ENCODE data around the gene CLEC18A.

DNA sequence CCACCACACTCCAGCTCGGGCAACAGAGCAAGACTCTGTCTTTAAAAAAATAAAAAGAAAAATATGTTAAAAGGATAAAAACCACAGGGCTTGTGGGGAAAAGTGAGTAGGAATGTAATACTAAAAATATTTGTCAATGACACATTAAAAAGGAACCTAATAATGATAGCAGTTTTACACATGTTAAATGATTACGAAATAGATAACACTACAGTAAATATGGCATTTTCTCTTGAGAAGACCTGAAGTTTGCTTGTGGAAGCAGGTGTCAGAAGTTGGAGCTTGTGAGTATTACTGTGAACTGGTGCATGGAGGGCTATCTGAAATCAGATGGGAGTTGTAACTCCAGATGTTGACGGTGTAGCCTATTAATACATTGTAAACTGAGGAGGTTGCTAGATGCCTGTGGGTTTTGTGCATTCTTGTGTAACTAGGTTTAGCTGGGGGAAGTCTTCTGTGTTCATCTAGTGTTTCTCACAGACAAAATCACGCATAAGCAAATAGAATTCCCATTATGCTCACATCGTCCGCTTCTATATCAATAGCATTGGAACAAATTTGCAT is 44.2 kb upstream of the CLEC18A start:
- no peak for TF ChIP-seq EP300 (IDR thresholded peaks at IDR 0.05)
- TF ChIP-seq JUN (IDR thresholded peaks at IDR 0.05): no peak
- TF ChIP-seq, protein P1, sequence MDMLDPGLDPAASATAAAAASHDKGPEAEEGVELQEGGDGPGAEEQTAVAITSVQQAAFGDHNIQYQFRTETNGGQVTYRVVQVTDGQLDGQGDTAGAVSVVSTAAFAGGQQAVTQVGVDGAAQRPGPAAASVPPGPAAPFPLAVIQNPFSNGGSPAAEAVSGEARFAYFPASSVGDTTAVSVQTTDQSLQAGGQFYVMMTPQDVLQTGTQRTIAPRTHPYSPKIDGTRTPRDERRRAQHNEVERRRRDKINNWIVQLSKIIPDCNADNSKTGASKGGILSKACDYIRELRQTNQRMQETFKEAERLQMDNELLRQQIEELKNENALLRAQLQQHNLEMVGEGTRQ (IDR thresholded peaks at IDR 0.05): no peak
- TF ChIP-seq CBX8 (IDR thresholded peaks at IDR 0.05): no peak
- TF ChIP-seq, protein P2, sequence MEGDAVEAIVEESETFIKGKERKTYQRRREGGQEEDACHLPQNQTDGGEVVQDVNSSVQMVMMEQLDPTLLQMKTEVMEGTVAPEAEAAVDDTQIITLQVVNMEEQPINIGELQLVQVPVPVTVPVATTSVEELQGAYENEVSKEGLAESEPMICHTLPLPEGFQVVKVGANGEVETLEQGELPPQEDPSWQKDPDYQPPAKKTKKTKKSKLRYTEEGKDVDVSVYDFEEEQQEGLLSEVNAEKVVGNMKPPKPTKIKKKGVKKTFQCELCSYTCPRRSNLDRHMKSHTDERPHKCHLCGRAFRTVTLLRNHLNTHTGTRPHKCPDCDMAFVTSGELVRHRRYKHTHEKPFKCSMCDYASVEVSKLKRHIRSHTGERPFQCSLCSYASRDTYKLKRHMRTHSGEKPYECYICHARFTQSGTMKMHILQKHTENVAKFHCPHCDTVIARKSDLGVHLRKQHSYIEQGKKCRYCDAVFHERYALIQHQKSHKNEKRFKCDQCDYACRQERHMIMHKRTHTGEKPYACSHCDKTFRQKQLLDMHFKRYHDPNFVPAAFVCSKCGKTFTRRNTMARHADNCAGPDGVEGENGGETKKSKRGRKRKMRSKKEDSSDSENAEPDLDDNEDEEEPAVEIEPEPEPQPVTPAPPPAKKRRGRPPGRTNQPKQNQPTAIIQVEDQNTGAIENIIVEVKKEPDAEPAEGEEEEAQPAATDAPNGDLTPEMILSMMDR (IDR thresholded peaks at IDR 0.05): no peak
- TF ChIP-seq JUNB (IDR thresholded peaks at IDR 0.05): no peak
- no peak for TF ChIP-seq NR3C1 (IDR thresholded peaks at IDR 0.05)
- no peak for TF ChIP-seq CHD2 (IDR thresholded peaks at IDR 0.05; ENCODE audit: low read length, partially characterized antibody)
- TF ChIP-seq SMC3 (IDR thresholded peaks at IDR 0.05): no peak
- no peak for TF ChIP-seq PHF8 (IDR thresholded peaks at IDR 0.05; ENCODE audit: borderline replicate concordance, low read depth)
- TF ChIP-seq POLR2A (IDR thresholded peaks at IDR 0.05; ENCODE audit: low read length): no peak
- TF ChIP-seq, protein P3, sequence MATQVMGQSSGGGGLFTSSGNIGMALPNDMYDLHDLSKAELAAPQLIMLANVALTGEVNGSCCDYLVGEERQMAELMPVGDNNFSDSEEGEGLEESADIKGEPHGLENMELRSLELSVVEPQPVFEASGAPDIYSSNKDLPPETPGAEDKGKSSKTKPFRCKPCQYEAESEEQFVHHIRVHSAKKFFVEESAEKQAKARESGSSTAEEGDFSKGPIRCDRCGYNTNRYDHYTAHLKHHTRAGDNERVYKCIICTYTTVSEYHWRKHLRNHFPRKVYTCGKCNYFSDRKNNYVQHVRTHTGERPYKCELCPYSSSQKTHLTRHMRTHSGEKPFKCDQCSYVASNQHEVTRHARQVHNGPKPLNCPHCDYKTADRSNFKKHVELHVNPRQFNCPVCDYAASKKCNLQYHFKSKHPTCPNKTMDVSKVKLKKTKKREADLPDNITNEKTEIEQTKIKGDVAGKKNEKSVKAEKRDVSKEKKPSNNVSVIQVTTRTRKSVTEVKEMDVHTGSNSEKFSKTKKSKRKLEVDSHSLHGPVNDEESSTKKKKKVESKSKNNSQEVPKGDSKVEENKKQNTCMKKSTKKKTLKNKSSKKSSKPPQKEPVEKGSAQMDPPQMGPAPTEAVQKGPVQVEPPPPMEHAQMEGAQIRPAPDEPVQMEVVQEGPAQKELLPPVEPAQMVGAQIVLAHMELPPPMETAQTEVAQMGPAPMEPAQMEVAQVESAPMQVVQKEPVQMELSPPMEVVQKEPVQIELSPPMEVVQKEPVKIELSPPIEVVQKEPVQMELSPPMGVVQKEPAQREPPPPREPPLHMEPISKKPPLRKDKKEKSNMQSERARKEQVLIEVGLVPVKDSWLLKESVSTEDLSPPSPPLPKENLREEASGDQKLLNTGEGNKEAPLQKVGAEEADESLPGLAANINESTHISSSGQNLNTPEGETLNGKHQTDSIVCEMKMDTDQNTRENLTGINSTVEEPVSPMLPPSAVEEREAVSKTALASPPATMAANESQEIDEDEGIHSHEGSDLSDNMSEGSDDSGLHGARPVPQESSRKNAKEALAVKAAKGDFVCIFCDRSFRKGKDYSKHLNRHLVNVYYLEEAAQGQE (IDR thresholded peaks at IDR 0.05): no peak
- TF ChIP-seq RNF2 (IDR thresholded peaks at IDR 0.05; ENCODE audit: borderline replicate concordance, low read depth): no peak
